ENCODE results near the gene ADAM19.

DNA sequence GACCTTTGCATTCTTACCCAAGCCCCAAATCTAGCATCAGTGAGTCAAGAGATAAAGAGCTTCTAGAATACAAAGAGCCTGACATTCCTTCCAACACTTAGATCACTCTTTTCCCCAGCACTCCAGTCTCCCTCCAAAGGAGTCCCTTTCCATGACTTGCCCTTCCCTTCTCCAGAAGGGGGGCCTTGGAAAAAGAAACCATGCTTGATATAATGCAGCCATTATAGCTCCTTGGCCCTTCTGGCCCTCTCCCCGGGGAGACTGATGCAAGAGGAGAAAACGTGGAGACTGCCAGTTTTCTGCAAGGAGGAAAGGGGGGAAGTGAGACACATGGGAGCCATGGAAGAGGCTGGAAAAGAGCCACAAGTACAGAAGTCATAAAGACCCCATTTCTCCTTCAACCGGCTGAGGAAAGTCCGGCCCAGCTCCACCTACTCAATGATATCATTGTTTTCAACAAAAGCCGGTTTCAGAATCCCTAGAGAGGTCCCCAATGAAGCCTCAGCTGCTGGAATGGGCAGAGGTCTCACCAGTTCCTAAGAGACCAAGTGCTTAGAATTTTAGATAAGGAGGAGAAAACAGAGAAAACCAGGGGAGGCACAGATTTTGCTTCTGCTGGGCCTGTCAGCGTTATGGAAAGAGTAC lies 29.0 kb downstream of the ADAM19 start:
- TF ChIP-seq POLR2AphosphoS5 (IDR thresholded peaks at IDR 0.05), result no peak
- TF ChIP-seq, protein P1, sequence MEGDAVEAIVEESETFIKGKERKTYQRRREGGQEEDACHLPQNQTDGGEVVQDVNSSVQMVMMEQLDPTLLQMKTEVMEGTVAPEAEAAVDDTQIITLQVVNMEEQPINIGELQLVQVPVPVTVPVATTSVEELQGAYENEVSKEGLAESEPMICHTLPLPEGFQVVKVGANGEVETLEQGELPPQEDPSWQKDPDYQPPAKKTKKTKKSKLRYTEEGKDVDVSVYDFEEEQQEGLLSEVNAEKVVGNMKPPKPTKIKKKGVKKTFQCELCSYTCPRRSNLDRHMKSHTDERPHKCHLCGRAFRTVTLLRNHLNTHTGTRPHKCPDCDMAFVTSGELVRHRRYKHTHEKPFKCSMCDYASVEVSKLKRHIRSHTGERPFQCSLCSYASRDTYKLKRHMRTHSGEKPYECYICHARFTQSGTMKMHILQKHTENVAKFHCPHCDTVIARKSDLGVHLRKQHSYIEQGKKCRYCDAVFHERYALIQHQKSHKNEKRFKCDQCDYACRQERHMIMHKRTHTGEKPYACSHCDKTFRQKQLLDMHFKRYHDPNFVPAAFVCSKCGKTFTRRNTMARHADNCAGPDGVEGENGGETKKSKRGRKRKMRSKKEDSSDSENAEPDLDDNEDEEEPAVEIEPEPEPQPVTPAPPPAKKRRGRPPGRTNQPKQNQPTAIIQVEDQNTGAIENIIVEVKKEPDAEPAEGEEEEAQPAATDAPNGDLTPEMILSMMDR (IDR thresholded peaks at IDR 0.05), result no peak
